Uterus (tissue), 2 donors: ENCODE data around the gene C20orf204.

Experiments
- CTCF ChIP-seq, 4 experiments: fragments of 200-600 bp in 2 of 4; fragments of 450-650 bp in 2 of 4; sonication (generic) in 2 of 4; IDR thresholded peaks; one replicate each; pipeline ENCODE4 v1.5.1; 2016 to 2019; ENCODE audit warnings: antibody characterized with exemption in 4 of 4, mild to moderate bottlenecking in 2 of 4, moderate library complexity in 1 of 4
- POLR2A ChIP-seq, 2 donors: fragments of 450-650 bp; IDR thresholded peaks; one replicate each; pipeline ENCODE4 v1.6.1; 2016; ENCODE audit warnings: antibody characterized with exemption in 2 of 2, mild to moderate bottlenecking in 1 of 2, moderate library complexity in 1 of 2

GRCh38 chr20:64043768-64044167, 7.8 kb downstream of the C20orf204 start:
- TF ChIP-seq CTCF (IDR thresholded peaks at IDR 0.05) (no peak), POLR2A (IDR thresholded peaks at IDR 0.05) (no peak)
